ENCODE measurements around the gene PRDM1.

GRCh38 chr6:106099235-106099537 lies 13.1 kb downstream of the PRDM1 start:
- no peak for TF ChIP-seq EZH2 (IDR thresholded peaks at IDR 0.05; ENCODE audit: borderline replicate concordance, insufficient read depth, low read depth, low read length, poor library complexity, severe bottlenecking)
- TF ChIP-seq CTCF (IDR thresholded peaks at IDR 0.05), result no peak
